Suppressor macrophage treated with lipopolysaccharide for 1 hour (primary cell): Measurements from ENCODE around the gene IP6K2.
"Not testable (repeated sequence)": the region's sequence is repeated elsewhere in the genome, so short reads cannot be mapped to it uniquely, and the experiment has no call there.

Experiments used
- DNase-seq, 3 donors: peaks; one replicate each; pipeline ENCODE4 v3.0.0-alpha.2; 2020 to 2022

The IP6K2 gene

DNA sequence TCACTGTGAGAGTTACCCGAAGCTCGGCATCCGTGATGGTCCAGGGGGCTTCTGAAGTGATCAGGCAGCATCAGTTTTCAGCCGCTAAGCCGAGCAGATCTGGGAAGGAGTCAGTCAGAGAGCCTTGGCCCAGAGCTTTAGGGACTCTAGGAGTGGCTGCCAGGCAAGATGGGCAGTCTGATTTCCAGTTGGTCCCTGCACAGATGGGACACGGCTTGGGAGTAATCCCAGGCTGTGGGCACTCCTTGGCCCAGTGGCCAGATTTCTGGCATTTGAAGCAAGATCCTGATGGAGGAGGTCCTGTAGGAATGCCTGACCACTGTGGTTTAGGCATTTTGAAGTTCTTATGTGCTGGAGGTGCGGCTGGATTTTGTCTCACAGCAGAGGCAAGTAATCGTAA lies 10.5 kb upstream of the IP6K2 start:
- DNase-seq, result no peak

DNA sequence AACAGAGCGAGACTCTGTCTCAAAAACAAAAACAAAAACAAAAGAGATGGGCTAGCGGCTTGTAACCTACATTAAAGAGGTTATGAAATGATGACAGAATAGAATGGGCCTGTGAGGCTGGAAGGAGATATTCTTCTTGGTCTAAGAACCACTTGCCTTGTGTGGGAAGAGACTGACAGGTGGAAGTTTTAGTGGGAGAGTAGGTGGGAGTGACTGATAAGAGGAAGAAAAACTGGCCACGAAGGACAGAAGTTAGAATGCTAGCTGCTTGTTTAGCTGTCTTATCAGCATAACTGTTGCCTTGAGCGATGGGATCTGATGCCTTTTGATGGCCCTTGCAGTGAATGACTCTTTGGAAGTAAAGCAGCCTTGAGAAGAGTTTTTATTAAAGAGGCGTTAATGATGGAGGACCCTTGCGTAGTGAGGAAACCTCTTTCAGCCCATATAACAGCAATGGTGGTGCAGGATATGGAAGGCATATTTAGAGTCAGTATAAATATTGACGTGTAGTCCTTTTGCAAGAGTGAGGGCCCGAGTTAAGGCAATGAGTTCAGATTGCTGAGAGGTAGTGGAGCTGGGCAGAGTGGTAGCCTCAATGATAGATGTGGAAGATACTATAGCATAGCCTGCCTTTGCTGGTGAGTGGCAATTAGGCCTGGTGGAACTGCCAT lies 8.3 kb upstream of the IP6K2 start:
- DNase-seq, result not testable (repeated sequence)

DNA sequence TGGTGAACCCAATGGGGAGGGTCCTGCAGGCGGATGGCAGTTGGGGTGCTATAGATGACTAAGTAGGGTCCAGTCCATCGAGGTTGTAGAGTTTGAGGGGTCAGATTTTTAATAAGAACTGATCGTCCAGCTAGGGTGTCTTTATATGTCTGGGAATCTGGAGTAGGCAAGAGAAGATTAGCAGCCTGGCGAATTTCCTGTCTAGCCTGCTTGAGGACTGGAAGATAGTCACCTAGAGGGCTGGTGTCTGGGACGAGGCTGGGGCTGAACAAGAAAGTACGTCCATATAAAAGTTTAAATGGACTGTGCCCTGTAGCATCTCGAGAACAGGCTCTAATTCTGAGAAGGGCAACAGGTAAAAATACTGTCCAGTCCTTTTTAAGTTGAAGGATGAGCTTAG lies 6.7 kb upstream of the IP6K2 start:
- DNase-seq, result no peak

DNA sequence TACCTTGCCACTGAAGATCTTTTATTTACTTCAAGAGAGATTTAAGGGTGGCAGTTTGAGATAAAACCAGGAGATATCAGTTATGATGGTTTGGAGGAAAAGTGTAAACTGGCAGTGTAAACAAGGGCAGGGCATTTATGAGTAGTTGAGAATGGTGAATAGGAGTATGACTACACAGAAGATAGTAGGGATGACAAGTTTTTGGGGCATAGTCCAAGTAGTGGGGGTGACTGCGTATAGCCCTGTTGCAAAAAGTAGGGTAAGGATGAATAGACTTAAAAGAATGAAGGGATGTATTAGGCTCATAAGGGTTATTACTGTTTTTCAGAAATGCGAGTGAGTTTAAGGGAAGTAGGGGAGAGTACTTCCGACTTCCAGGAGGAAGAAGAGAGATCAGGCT lies 6.3 kb upstream of the IP6K2 start:
- not testable (repeated sequence) for DNase-seq

DNA sequence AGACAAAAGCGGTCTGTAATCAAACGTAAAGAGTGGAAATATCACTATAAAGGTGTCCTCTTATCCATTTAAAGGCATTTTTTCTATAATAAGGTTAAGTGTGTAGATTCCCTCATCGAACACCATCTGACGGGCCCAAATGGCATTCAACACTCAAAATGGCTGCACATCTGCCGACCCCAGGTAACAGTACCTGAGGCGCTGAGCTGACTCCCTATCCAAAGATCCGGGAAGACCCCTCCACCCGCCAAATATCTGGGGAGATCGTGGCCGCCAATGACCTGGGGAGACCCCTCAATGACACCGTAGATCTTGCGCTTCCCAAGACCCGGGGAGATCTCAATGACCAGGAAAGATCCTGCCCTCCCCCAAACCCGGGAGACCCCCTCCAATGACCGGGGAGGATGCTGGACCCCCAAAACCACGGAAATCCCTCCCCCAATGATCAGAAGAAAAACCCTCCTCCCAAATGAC lies 476 bp downstream of the IP6K2 start:
- peak in 2 of 3 donors; percentile 4 to 7 for DNase-seq

DNA sequence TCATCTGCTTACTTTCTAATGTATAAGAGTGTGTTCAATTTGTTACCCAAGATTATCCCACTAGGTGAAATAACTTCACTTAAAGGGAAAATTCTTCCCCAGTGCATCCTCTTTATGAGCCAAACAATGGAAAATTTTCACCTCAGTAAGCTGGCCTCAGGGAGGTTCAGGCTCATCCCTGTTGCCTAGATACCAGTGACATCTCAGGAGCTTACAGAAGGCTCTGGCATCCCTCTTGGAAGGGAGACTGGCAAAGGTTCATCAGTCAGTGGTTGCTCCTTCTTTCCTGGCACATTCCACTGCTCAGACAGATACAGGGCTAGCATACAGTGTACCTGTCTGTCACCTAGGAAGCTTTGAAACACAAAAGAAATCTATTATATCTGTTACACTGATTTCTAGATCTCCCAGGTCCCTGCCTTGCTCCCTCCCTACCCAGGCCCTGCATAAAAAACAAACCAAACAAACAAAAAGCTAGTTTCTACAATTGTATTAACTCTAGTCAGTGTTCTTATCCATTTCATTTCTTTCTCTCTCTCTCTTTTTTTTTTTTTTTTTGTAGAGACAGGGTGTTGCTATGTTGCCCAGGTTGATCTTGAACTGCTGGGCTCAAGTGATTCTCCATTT lies 1.7 kb downstream of the IP6K2 start:
- no peak for DNase-seq

DNA sequence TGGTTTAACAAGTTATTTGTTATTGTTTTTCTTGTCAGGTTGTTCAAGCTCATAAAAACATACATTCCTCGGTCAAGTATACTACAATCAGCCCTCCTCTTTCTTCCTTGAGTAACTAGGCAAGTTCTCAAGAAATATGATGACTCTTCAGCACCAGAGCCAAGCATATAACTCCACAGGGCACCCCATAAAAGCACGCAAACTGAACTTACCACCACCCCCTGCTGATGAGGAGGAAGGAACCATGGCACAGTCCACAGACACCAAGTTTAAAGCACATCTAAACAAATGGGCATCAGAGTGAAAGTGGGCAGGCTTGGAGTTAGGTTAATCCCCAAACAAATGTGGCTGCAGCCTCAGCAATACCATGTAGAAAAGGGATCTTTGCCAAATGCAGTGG lies 5.3 kb downstream of the IP6K2 start:
- no peak for DNase-seq

DNA sequence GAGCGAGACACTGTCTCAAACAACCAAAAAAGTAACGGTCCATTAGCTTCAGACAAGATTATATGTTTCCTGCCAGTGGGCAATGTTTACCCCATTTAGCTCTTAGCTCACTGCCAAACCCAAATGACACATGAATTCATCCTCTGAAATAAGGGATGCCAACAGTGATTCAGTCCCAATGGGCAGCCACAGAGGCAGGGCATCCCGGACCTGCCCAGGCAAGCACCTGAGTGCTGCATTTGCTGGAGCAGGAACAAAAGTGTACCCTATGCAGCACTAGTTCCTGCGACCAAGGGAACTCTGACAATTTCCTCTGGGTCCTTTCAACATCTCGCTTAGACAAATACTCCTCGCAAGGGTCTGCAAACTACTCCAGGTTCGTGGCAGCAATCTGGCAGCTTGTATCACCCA lies 8.0 kb downstream of the IP6K2 start:
- no peak for DNase-seq

DNA sequence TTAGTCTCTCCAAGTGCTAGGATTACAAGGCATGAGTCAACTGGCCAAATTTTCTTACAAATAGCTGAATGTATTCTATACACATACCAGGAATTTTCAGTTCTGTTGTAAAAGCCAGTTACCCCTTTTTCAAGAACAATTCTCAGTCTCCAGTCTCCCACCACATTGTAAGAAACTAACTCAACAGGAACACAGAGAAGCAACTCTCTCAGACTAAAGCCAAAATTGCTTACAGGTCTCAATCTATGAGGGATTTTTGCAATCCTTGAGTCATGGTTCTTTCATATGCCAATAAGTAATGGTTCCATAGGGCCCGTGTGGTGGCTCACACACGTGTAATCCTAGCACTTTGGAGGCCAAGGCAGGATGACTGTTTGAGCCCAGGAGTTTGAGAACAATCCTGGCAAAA lies 8.5 kb downstream of the IP6K2 start:
- DNase-seq, result peak in 2 of 3 donors; percentile 39 to 61

DNA sequence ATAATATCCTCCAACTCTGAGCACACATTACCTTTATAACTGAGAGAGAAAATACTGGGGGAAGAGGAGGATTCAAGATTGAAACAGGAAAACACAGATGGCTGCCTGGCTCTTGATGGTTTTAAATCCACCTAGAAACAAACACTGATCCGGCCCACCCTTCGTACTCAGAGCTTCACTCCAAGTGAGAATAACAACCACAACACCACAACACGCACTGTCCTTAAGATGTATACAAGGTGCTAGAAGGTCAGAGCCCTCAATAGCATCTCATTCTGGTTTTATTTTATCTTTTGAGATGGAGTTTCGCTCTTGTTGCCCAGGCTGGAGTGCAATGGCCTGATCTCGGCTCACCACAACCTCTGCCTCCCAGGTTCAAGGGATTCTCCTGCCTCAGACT lies 9.9 kb downstream of the IP6K2 start:
- DNase-seq, result no peak

DNA sequence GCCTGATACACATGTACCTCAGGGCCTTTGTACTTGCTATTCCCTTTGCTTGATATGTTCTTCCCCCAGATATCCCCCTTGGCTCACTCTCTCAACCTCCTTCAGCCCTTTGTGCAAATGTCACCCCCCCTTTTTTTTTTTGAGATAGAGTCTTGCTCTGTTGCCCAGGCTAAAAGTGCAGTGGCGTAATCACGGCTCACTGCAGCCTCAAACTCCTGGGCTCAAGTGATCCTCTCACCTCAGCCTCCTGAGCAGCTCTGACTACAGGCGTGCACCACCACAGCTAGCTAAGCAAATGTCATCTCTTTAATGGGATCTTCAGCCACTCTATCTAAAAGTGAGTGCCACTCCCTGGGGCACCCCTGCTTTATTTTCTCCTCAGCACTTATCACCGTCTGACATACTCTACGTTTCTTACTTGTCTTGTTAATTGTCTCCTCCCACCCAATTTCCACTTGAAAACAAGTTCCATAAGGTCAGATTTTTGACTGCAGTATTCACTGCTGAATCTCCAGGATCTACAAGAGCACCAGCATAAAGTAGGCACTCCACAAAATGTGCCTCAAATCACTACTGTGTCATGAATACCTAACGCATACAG lies 14.6 kb downstream of the IP6K2 start:
- no peak for DNase-seq

DNA sequence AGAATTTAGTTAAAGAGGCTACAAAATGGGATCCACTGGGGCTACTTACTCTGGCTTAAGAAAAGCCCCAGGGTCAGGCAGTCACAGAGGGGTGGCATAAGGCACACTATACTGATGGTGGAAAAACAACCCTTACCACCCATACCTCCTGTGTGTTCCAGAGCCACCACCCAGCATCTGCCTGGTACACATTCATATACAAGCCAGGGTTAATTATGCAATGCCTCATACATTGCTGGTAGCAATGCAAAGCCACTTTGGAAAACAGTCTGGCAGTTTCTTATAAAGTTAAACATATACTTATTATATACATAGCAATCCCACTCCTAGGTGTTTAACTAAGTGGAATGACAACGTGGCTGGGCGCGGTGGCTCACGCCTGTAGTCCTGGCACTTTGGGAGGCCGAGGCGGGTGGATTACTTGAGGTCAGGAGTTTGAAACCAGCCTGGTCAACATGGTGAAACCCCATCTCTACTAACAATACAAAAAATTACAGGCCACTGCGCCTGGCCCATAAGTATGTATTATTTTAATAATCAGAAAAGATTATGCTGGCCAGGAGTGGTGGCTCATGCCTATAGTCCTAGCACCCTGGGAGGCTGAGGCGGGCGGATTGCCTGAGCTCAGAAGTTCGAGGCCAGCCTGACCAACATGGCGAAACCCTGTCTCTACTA lies 16.2 kb downstream of the IP6K2 start:
- no peak for DNase-seq

DNA sequence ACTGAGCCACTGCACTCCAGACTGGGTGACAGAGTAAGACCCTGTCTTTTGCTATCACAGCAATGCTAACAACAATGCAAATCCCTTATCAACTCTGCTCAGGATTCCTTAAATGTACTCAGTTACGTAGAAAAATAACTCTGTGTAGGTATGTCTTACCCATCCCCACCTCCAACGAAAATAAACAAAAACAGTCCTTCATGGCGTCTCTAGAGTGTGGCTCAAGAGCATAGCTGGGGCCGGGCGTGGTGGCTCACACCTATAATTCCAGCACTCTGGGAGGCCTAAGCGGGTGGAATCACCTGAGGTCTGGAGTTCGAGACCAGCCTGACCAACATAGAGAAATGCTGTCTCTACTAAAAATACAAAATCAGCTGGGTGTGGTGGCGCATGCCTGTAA lies 18.1 kb downstream of the IP6K2 start:
- no peak for DNase-seq

DNA sequence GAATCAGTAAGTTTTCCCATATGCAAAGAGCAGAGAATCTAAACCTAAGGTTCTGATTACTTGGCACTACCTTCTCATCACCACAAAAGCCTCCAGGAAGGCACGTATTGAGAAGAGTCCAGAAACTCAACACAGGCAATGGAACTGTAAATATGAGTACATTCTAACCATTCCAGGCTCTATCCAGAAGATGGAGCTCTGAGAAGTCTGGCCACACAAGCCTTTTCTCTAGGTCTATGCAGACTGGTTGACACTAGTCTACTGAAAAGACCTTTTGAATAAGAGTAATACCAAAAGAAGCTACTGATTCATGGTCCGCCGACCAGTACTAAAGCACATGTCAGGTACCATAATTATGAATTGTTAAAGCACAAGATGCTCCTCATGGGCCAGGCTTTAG lies 19.1 kb downstream of the IP6K2 start:
- no peak for DNase-seq

DNA sequence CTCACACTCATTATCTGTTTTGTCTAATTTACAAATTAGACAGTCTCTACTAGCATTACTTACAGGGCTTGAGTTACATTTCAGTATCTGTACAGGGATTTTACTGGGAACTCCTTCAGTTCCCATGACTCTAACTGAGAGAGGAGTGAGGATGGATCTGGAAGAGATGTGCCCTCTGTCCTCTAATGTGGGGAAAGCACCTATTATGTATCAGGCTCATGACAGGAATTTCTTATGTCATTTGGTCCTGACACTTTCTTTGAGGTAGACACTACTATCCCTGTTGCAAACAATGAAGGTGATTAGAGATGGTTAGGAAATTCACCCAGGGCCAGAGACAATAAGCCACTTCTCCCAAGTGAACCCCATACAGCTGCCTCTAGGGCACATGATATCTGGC lies 20.4 kb downstream of the IP6K2 start:
- peak; percentile 8 to 36 (median 23) for DNase-seq

DNA sequence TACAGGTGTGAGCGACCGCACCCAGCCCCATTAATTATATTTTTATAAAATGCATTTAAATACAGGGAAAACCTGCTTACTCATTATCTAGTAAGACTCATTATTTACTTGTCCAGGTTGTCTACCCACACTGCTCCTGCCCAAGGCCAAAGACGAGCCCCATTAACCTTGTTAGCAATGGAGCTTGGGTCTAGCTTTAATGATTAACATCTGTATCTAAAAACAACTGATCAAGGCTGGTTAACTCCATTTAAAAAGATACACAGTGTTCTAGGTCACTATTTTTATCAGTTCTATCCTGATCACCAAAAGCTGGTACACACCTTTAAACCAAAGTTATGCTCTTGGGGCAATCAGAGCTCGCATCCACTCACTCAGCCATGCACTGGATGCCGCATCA lies 20.9 kb downstream of the IP6K2 start:
- DNase-seq, result no peak

DNA sequence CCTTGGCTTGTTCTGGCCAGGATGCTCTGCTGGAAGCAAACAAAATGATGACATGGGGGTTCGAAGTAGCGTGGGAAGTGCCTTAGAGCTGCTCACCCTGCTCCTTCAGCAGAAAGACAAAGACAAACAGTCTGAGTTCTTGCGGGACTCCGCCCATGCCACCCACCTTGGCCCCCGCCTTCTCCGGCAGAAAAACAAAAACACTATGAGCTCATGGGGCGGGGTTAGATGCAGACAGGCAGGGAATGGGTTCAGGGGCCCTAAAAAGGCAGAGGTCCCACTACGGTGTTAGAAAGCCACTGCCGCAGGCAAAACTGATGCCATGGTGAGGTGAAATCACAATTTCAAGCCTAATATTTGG lies 21.6 kb downstream of the IP6K2 start:
- DNase-seq, result no peak

DNA sequence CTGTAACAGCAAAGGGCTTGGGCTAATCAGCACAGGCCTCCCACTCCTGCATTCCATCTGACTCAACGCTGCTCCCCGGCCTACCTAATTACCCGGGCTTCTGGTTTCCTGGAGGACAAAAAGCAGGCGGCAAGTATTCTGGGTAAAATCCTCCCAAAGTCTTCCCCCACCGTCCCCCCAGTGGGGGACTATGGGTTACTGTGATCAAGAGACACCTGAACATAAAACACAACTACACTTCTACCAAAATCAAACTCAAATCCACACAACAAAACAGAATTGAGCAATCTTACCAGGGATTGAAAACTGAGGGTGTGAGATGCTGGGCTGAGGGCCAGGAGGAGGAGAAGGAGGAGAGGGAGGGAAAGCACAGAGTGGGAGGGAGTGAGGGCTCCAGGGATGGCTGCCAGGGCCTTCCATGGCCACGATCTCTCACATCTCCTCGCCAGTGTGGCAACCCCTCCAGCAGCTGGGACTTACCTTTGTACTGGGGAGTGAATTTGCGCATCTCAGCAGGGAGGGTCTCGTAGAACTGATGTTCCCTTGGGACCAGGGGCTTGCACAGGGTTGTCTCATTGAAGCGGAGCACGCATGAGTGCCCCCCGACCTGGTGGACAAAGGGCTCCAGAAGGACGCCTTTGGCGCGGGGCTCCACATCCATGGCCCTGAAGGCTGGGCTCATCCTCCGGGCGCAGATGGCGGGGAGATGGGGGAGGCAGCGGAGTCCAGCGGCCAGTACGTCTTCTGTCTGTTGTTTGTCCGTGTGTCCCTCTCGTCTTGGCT lies 22.2 kb downstream of the IP6K2 start:
- no peak for DNase-seq

DNA sequence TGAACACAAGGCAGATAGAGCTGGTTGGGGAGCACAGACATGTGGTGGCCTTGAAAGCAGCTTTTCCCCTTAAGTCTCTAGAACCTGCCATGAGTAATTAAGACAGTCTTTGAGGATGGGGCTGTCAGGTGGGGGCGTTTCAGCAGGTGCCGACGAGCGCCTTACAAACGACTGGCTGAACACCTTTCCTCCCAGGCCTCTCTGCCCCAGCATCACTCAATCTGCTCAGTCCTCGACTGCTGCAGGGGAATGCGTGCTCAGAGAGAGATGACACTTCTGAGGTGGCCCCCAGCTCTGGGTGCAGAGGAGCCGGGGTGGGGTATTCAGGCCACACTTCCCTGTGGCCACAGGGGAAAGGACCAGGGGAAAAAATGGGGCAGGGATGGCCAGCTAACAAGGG lies 23.2 kb downstream of the IP6K2 start:
- DNase-seq, result no peak

DNA sequence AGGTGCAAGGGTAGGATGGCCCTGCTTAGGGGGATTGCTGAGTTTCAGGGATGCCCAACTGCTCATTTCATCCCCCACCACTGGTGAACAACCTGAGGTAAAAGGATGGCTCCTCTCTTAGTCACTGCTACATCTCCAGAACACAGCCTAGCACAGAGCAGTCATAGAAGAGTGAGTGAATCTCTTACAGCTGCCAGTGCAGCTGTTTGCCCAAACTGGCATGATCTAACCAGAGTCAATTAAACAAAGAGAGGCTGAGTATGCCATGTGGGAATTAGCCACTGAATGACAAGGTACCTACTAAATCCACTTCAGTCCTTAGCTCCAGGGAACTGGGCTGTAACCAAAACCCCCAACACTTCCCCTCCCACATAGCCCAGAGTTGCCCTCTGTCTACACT lies 24.5 kb downstream of the IP6K2 start:
- no peak for DNase-seq

DNA sequence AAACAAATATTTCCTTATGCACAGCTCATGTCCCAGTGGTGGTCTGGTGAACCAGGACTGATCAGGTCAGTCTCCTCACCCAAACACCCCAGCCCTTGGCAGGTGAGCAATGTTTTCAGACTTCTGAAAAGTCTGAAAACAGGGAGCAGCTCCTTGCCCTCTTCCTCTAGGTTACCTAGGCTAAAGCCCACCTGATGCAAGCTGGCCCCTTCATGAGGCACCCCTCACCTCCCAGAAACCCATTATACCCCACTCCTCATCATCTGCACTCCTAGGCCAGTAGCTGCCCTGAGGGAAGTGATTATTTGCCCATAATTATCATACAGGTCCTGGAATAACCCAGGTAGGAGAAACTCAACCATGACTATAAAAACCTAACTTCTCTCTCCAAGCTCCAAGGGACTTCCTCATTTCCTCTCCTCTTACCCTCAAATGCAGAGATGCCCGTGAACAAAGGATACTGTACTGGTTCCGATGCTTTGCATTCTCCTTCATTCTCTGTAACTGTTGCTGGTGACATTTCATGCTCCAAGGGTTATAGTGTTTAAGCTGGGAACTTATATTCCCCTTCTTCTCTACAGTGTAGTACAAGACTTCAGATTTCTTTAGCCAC lies 26.1 kb downstream of the IP6K2 start:
- DNase-seq, result no peak

DNA sequence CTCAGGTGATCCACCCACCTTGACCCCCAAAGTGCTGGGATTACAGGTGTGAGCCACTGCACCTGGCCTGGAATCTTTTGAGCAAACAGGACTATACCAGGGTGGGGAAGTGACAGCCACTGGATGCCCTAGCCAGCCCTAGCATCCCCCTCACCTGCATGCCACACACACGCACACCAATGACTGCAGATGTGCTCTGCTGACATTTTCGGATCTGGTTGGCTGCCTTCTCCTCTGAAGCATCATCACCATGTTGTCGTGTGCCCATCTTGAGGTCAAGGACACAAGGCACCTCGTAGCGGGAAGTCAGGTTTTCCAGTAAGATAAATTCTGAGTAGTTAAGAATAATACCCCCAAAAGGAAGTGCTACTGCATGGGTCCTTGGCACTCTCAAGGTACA lies 27.6 kb downstream of the IP6K2 start:
- no peak for DNase-seq

DNA sequence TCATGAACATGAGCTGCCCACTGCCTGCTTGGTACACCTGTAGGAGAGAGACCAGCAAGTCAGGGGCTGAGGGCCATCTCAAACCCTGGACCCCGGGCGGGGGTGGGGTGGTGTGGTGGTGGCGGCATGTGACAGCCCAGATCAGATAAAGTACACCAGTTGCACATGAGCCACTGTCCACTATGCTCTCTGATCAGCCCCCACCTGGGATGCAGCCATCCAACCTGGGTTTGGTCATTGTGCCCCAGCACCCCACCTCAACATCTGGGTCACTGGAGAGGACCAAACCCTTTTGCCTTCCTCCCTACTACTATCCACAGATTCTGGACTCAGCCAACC lies 28.3 kb downstream of the IP6K2 start:
- DNase-seq, result no peak
